GM19438 (cell line): ENCODE data around the gene SOS1.

Source experiments
- ATAC-seq: cut with Tn5 transposase; IDR thresholded peaks from one replicate; pipeline ENCODE4 v1.9.1; 2021; ENCODE audit warnings: low read depth; ENCODE audit not compliant: unreplicated experiment

Gene SOS1

GRCh38 chr2:39050109-39050508 is 70.7 kb downstream of the SOS1 start:
- ATAC-seq, result no peak

DNA sequence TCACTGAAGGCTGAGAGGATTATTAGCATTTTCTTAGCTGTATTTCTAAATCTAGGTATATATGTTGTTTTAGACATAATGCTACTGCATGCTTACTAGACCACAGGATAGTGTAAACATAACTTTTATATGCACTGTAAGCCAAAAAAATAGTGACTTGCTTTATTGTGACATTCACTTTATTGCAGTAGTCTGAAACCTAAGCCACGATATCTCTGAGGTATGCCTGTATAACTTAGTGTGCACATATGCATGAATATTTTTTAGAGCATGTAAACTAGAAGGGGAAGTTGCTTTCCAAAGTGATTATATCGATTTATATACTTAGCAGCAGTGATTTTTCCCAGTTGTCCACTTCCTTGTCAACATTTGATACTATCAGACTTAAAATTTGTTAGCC is 81.8 kb downstream of the SOS1 start:
- no peak for ATAC-seq

DNA sequence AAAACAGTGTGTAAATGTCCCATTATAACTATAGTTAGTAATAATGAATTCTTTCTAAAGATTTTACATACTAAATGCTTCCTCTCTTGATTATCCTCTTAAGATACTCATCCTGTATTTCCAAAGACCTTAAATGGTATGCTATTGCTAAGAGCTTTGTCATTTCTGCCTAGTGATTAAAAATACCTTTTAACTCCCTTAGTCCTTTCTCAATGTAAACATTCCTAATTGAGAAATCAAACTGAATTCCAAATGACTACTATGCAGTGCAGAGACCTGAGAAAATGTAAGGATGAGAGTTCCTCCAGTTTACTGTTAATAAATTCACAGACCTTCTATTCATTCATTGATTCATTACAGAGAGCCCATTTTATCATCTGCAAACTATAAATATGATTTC is 86.9 kb downstream of the SOS1 start:
- ATAC-seq, result no peak

GRCh38 chr2:39027421-39027820 is 93.4 kb downstream of the SOS1 start:
- no peak for ATAC-seq

DNA sequence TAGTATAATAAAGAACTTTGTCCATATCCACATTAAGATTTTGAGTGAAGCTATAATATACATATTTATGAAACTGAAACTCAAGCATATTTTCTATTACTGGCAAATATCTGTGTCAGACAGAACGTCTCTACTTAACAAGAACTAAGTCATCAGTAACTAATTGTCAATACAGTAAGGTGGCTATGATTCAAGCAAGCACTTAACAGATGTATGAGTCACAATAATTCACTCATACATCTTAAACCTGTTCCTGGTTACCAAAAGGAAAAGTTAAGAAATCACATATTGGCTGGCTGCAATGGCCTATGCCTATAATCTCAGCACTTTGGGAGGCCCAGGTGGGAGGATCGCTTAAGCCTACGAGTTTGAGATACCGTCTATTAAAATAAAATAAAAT is 96.0 kb downstream of the SOS1 start:
- ATAC-seq, result no peak

- ATAC-seq, result no peak
Measured at GRCh38 chr2:39023649-39024048, 97.2 kb downstream of the SOS1 start.

GRCh38 chr2:39022642-39023235 is 98.1 kb downstream of the SOS1 start:
- no peak for ATAC-seq

- ATAC-seq, result no peak
Measured at GRCh38 chr2:39020383-39020782, 100.5 kb downstream of the SOS1 start.

GRCh38 chr2:39018638-39019037 is 102.2 kb downstream of the SOS1 start:
- no peak for ATAC-seq

GRCh38 chr2:39017334-39017733 is 103.5 kb downstream of the SOS1 start:
- no peak for ATAC-seq

GRCh38 chr2:39015424-39015823 is 105.4 kb downstream of the SOS1 start:
- no peak for ATAC-seq

- ATAC-seq, result no peak
Measured at GRCh38 chr2:39013871-39014270, 107.0 kb downstream of the SOS1 start.

DNA sequence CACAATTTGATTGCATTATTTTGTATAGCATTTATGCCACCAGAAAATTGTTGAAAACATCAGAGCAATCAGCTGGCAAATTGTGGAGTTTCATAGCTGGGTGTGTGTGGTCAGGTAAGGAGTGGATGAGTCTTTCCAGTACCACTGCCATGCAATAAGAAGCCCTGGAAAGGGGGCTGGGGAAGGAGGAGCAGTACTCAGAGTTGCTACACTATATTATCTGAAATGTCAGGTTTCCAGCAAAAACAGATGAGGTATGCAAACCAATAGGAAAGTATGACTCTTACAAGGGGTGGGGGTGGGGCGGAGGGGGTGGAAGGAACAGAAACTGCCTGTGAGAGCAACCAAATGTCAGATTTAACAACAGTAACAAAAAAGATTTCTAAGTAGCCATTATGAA is 112.2 kb downstream of the SOS1 start:
- no peak for ATAC-seq

- ATAC-seq, result no peak
Measured at GRCh38 chr2:39007875-39008504, 112.9 kb downstream of the SOS1 start.

- ATAC-seq, result no peak
Measured at GRCh38 chr2:39000552-39000951, 120.3 kb downstream of the SOS1 start.

DNA sequence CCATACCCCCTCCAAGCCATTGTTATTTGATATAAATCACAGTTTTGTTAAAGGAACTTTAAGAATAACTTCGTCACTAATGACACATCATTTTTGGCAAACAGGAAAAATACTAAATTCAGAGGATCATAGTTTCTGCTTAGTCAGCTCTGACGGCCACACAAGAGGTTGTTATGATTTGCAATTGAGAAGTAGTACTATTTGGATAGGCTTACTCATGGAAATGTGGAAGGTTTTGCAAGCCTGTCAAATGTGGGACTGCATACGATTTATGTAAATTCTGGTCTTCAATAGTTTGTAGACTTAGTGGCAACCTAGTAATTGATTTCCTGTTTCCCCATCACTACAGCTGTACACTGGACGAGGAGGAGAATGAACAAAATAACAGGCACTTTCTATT is 123.1 kb downstream of the SOS1 start:
- no peak for ATAC-seq

DNA sequence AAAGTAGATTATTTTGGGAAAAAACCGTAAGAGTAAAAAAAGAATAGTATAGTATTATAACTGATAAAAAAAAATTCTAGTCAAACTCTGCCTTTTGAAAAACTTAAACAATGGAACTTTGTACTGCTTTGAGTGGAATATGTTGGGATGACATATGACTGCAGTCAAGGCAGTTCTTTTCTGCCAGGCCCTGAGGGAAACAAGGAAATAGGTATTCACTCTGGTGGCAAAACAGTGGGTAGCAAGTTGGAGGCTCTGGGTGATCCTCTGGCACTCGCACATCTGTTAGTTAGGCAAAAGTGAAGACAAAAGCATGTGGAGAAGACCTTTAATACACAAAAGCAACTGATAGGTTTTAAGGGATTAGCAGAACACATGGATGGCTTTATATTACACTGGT is 129.0 kb downstream of the SOS1 start:
- ATAC-seq, result no peak

DNA sequence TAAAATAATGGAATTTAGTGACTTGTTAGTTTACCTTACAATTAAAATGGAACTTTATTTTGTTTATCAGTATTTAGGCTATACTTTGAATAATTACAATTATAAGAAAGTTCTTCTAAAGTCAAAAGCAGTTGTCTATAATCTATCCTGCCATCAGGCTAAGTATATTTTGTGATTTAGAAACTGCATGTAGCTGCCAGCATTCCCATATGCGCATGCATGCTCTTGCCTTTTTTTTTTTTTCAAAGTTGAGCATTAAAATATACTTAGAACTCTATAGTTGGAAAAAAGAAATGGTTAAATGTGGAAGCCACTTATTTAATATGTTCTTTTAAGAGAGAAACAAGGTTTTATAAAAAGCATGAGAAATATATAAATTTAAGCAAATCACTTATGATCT is 132.1 kb downstream of the SOS1 start:
- ATAC-seq, result no peak

- no peak for ATAC-seq
Measured at GRCh38 chr2:38982498-38982897, 138.4 kb downstream of the SOS1 start.

DNA sequence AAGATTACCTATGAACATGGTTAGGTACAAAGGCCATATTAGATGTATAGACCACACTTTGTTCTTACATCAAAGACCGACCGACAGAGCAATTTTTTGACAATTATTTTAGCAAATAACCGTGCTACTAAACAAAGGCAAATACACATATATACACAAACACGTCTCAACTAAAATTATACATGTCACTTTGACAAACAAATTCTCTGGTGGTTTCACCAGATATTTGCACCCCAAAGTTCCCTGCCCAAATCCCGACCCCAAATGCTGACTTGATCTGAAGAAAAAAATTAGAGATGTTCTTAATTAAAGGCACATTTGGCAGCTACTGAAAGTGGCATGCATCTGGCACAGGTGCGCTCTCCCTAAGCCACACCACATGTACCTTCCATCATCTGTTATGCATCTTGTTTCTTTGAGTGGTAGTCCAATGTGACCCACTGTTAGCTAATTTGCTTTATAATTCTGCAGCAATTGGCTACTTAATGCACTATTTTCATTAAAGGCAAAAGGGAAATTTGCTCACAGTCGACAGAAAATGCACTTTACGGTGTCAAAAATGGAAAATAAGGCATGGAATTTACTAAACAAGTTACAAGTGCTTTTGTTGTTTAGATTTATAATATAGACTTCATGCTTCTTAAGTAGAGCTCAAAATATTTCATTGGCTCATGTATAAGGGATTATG is 139.0 kb downstream of the SOS1 start:
- ATAC-seq, result no peak

- no peak for ATAC-seq
Measured at GRCh38 chr2:38981003-38981669, 139.7 kb downstream of the SOS1 start.

DNA sequence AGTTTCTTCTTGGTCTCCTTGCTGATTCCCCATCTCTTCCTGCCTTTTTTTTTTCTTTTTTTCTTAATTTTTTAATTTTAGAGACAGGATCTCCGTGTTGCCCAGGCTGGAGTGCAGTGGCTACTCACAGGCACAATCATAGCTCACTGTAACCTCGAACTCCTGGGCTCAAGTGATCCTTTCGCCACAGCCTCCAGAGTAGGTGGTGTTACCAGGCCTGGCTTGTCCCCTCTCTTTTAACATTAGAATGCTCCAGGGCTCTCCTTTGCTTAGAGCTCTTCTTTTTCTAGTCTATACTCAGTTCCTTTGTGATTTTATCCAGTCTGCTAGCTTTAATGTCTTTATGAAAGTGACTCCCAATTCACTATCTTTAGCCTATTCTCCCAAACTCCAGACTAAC is 141.9 kb downstream of the SOS1 start:
- ATAC-seq, result no peak
